Measurements from ENCODE around the gene ADAM33. TPM values are rescaled to one million over a fixed set of nuclear protein-coding genes. Genes with fewer than 3 reads are reported as not detected.

Gene ADAM33
- total and polyA plus RNA-seq, 2 of the 13 experiments (the other 11 are each of a cell fraction or from before 2014, with no cell fraction given), result not detected

DNA sequence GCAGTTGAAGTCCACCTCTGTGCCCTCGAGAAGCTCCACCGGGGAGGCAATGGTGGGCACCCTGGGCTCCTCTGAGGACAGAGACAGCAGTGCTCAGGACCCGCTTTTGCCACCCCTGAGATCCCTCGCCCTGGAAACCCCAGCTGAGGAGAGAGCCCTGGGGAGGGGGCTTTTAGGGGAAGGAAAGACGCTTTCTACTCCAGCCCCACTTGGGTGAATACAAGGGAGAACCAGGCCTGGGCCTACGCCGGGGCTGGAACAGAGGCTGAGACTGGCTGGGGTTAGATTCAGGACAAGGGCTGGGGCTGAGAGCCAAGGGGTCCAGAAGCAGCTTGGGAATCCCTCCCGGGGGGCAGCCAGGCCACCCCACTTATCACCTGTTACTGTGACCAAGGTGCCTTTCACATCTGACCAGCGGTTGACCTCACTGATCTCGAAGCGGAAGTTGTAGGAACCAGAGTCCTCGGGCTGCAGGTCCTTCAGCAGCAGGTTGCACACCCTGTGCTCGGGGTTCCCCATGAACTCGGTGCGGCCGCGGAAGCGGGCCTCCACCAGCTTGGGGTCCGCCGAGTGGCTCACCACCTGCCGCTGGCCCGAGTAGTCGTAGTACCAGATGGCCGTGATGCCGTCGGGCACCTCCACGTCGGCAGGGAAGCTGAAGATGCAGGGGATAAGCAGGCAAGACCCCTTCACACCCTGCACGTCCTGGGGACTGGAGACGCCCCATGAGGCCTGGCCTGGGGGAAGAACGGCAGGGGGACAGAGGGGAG is 24.3 kb upstream of the ADAM33 start (continued):
- TF ChIP-seq ZBTB39 (CRISPR knock-in tag; IDR thresholded peaks at IDR 0.05), result 0 out of 2 replicates have a peak, but pooled peaks have one; percentile 22
- TF ChIP-seq BRCA1 (CRISPR knock-in tag; IDR thresholded peaks at IDR 0.05), result no peak
- TF ChIP-seq NONO (IDR thresholded peaks at IDR 0.05), result no peak
- TF ChIP-seq NONO (CRISPR knock-in tag; conservative IDR thresholded peaks at IDR 0.05), result no peak

DNA sequence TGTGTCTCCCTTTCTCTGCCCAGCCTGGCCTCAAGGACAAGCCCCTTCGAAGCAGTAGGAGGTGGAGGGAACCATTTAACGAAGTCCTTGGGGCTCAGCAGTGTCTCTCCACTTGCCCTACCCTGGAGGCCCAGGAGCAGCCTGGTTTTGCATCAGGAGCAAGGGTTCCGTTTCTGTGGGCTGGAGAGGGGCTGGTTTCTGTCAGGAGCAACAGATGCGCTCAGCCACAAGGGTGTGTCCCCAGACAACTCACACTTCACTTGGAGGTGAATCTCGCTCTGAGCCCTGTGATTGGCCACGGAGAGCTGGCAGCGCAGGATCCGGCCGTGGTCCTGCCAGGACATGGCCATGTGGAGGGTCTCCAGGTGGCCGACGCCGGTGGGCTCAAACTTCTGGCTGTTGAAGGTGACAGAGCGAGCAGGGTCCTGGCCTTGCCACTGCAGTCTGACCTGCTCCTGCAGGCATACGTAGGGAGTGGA is 23.7 kb upstream of the ADAM33 start:
- ATAC-seq (peak; percentile 7; the same call in 1 of the 3 replicates), FAIRE-seq (no peak), DNase-seq (ENCODE audit: low spot score) (no peak)
- peaks cover 15% of the 10 kb centered on the region for H3K4me1 ChIP-seq (ENCODE audit: insufficient read depth, low read length)
- H3K4me3 ChIP-seq (replicated peaks in 1 of 3; ENCODE audit: insufficient read depth in 1 of 3, low read depth in 2 of 3, low read length in 3 of 3), result no peak overlapping the region
- BruUV-seq (replicated peaks), result no TSS peak
- no peak overlapping the region for H3K27ac ChIP-seq (ENCODE audit: extremely low read length, insufficient read depth, low read length)
- no peaks in the 10 kb centered on the region for H3K9me3 ChIP-seq (ENCODE audit: low read length)
- ChIA-PET POLR2A (no interaction called here), CTCF (ENCODE audit: low intra/inter-chr PET ratio, low total read pairs) (interaction anchor here (2.3 kb wide), 1 partner anchor 29 kb away, joined by 6 read pairs; no protein-coding TSS in a partner anchor)
- no peaks in the 10 kb centered on the region for H3K79me2 ChIP-seq (ENCODE audit: insufficient read depth, low read length)
- no peak overlapping the region for H3K4me2 ChIP-seq (ENCODE audit: low read depth, low read length)
- in situ Hi-C loops (cut with HindIII; ENCODE audit: extremely low pct_ligation_motif_present, low pct_unique_long_range_greater_than_20kb), result no loop called here
- no peak overlapping the region for H2AFZ ChIP-seq (ENCODE audit: low read length)
- H3K36me3 ChIP-seq (replicated peaks in 1 of 2; ENCODE audit: control insufficient read depth in 1 of 2, insufficient read depth in 2 of 2, low read length in 2 of 2), result no peaks in the 10 kb centered on the region
- H4K20me1 ChIP-seq (ENCODE audit: insufficient read depth, low read length), result no peaks in the 10 kb centered on the region
- WGBS (ENCODE audit: low lambda C conversion rate), result 45% methylated on average over 11 of the region's 14 CpGs
- TF ChIP-seq ELF1 (CRISPR knock-in tag; IDR thresholded peaks at IDR 0.05) (no peak), ZFP36L1 (CRISPR knock-in tag; IDR thresholded peaks at IDR 0.05) (no peak), CBX1 (IDR thresholded peaks at IDR 0.05; ENCODE audit: low read depth) (no peak), ZNF891 (CRISPR knock-in tag; IDR thresholded peaks at IDR 0.05) (0 out of 2 replicates have a peak, but pooled peaks have one; percentile 33)
- intact Hi-C loops (cut with micrococcal nuclease; ENCODE audit: unreplicated experiment), result no loop called here
- H3K9ac ChIP-seq (ENCODE audit: insufficient read depth, low read depth, low read length), result no peak overlapping the region
- peaks cover 11 to 30% of the 10 kb centered on the region in 2 experiments for H3K27me3 ChIP-seq (ENCODE audit: control insufficient read depth in 1 of 2, insufficient read depth in 2 of 2, low read length in 2 of 2)
